GM12873 (cell line): ENCODE measurements around the gene DGKG.

Source experiments
- CTCF ChIP-seq: IDR thresholded peaks from 2 replicates; pipeline ENCODE4 v1.5.1; 2012; ENCODE audit warnings: low read depth, mild to moderate bottlenecking, moderate library complexity, low read length, control low read depth; ENCODE audit not compliant: insufficient read depth; ENCODE audit errors: missing control alignments

DGKG gene

DNA sequence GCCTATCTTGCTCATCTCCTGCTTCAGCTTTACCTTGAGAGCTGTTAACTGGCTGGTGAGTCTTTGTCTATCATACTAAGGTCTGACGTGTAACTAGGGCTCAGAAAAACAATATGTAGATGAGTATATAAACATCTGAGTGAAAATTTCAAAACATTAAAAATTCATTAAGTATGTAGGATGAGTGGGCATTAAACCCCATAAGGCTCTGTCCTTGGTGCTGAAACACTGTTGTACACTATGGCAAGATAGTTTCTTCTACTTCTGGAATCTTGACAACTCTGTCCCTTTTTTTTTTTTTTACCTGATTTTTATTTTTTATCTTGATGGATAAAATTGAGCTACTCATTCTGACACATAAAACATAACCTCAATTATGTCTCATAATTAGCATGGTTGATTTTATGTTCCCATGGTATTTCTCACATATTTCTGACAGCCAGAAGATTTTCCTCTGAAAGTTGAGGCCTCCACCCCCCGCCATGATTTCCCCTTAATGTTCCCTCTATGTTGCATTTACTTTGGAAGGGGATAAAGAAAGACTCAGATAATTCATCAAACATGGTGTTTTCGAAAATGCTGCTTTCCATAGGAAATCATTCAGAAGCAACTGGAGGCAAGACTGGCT is 54.3 kb downstream of the DGKG start:
- TF ChIP-seq CTCF: no peak

GRCh38 chr3:186305286-186305685 is 56.7 kb downstream of the DGKG start:
- TF ChIP-seq CTCF: no peak

DNA sequence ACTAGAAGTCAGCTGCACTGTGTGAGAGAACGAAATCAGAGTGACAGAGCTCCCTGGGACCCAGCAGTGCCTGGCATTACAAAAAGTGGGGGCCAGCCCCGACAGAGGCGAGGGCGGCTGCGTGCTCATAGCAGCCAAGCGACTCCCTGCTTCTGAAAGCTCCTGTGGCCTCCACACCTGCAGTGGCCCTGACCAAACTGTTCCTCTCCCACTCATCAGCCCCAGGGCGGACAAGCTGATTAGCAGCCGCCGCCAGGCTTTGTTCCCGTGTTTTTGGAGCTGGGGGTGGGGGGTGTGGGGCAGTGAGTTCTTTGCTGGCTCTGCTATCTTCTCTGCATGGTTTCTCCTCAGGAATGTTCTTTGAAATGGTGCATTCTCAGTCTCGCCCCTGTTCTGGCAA is 58.1 kb downstream of the DGKG start:
- TF ChIP-seq CTCF: no peak

- no peak for TF ChIP-seq CTCF
Measured at GRCh38 chr3:186299327-186299726, 62.7 kb downstream of the DGKG start.

DNA sequence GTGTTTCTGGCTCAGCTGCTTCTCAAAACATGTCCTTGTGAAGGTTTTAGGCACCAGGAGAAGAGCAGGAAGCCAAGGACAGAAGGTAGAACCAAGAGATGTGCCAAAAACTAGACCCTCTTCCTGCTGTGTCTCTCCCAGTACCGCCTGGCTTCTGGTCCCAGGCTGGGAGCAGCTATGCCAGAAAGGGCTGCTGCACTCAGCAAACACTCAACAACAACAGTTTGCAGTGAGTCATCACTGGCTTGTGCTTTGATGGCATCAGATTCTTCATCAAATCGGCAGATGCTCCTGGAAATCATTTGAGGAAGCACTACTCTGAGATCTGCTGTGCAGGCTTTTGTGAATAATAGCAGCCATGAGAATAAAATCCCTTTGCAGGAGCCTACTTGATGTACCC is 63.2 kb downstream of the DGKG start:
- no peak for TF ChIP-seq CTCF

DNA sequence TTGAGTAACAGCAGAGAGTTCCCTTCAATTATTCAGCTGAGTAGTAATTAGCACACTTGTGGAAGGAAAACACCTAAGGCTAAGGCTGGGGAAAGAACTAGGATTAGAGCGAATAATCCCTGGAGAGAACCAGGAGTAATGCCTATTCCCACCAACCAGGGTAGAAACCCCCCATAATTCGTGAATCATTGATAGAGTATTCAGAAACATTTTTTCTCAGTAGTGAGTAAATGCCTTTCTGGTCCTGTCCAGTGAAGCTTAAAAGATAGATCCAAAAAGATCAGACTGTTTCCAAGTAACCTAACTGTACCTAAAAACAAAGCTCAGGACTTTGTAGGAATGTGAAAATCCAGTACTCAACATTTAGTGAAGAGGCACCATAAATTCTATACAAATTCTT is 71.2 kb downstream of the DGKG start:
- TF ChIP-seq CTCF: no peak

- TF ChIP-seq CTCF: no peak
Measured at GRCh38 chr3:186287711-186288110, 74.3 kb downstream of the DGKG start.

DNA sequence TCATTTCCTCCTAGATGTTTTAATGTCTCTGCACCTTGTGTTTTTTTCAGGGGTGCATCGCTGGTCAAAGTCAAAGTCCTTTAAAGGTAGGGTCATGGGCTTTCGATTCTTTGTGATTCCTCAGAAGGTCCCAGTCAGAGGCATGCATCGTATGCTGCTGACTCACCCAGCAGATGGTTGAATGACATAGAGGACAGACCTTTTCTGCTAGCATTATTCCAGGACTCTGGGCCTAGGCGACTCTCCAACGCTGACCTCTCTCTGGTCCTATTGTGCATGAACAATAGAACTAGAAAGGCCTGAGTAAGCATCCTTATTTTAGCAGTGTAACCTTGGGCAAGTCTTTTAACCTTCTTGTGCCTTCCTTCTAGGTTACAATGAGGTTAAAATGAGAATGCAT is 75.9 kb downstream of the DGKG start:
- TF ChIP-seq CTCF: no peak
